Omental fat pad (tissue), 4 donors: Measurements from ENCODE around the gene GLUL. TPM values are rescaled to one million over a fixed set of nuclear protein-coding genes. Genes with fewer than 3 reads are reported as not detected.

Source experiments
- ATAC-seq: fragments of 150-250 bp; one replicate; pipeline ENCODE4 v1.9.1; 2016; ENCODE audit warnings: mild to moderate bottlenecking, moderate library complexity; ENCODE audit not compliant: low FRiP score
- DNase-seq: peaks from one replicate; pipeline ENCODE4 v3.0.0-alpha.2; 2019; ENCODE audit warnings: low spot score
- total RNA-seq, 4 donors: library from RNA; depleted of rRNA; stranded (reverse); fragments of >200 nt; gene quantifications; one replicate each; pipeline ENCODE4 v1.1.0, GENCODE V29; 2016
- TF ChIP-seq, protein P1 (sequence below), 3 donors: fragments of 450-650 bp; IDR thresholded peaks; one replicate each; pipeline ENCODE4 v1.5.1; 2016 to 2017; ENCODE audit warnings: antibody characterized with exemption in 3 of 3, mild to moderate bottlenecking in 3 of 3, moderate library complexity in 2 of 3

The GLUL gene
- total RNA-seq, 4 donors from 2014 or later: 5,022 to 14,857 (median 5,938) TPM

DNA sequence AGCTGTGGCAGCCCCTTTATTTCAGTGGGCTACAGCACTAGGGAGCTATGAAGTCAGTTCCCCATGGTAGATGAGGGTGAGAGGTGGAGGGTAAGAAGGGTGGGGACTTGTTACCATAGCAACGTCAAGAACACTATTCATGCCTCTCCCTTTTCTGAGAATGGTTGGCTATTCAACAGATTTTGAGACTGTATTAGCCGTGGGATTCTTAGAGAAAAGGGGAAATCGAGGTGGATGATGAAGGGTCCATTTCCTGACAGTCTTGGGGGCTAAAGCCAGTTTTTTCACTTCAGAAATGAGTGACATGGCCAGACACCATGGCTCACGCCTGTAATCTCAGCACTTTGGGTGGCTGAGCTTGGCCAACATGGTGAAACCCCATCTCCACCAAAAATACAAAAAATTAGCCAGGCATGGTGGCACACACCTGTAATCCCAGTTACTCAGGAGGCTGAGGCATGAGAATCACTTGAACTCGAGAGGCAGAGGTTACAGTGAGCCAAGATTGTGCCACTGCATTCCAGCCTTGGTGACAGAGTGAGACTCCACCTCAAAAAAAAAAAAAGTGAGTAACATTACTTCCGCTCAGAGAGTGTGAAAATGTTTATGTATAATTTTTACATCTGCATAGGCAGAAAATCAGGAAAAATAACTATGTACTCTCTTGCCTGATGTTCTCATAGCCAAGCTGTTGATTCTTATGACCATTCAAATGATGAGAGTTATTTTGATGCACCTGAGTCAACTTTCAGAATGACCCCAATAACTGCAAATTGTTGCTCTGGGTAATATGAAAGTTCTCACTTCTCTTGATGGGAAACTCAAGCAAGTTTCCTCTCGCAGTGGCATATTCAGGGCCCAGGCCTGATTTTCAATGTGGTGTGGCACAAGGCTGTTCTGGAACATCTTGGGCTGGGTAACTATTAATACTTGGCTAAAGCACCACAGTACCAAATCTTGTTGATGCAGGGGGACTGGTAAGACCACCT is 35.1 kb upstream of the GLUL start:
- no peak for ATAC-seq
- no peak for DNase-seq
- TF ChIP-seq, protein P1, sequence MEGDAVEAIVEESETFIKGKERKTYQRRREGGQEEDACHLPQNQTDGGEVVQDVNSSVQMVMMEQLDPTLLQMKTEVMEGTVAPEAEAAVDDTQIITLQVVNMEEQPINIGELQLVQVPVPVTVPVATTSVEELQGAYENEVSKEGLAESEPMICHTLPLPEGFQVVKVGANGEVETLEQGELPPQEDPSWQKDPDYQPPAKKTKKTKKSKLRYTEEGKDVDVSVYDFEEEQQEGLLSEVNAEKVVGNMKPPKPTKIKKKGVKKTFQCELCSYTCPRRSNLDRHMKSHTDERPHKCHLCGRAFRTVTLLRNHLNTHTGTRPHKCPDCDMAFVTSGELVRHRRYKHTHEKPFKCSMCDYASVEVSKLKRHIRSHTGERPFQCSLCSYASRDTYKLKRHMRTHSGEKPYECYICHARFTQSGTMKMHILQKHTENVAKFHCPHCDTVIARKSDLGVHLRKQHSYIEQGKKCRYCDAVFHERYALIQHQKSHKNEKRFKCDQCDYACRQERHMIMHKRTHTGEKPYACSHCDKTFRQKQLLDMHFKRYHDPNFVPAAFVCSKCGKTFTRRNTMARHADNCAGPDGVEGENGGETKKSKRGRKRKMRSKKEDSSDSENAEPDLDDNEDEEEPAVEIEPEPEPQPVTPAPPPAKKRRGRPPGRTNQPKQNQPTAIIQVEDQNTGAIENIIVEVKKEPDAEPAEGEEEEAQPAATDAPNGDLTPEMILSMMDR (IDR thresholded peaks at IDR 0.05): no peak

DNA sequence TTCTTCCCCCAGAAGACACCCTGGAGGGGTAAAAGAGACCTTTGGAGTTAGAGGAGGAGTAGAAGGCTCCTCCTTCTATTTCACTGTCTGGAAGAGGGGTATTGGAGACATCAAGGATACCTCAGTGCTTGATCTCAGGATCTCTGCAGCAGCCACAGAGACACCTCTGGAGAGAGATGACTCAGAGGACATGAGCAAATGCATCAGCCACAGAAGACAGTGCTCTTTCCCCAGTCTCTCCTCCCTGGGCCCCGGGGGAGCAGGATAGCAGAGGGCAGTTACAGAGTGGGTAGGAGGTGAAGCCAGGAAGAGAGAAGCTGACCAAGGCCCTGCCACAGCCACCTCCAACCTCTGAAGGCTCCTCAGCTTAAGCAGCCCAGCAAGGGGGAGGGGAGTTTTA is 24.2 kb upstream of the GLUL start:
- TF ChIP-seq, protein P1 (IDR thresholded peaks at IDR 0.05): no peak
- ATAC-seq (no peak), DNase-seq (no peak)

DNA sequence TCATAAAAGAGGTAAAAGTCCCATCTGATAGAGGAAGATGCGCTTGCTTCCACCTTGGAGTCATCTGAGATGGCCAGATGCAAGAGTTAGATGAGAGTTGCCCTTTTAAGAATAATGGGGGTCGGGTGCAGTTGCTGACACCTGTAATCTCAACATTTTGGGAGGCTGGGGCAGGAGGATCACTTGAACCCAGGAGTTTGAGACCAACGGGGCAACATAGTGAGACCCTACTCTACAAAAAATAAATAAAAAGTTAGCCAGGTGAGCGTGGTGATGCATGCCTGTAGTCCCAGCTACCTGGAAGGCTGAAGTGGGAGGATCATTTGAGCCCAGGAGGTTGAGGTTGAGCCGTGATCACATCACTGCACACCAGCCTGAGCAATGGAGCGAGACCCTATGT is 22.4 kb upstream of the GLUL start:
- TF ChIP-seq, protein P1 (IDR thresholded peaks at IDR 0.05): no peak
- DNase-seq (no peak), ATAC-seq (no peak)

DNA sequence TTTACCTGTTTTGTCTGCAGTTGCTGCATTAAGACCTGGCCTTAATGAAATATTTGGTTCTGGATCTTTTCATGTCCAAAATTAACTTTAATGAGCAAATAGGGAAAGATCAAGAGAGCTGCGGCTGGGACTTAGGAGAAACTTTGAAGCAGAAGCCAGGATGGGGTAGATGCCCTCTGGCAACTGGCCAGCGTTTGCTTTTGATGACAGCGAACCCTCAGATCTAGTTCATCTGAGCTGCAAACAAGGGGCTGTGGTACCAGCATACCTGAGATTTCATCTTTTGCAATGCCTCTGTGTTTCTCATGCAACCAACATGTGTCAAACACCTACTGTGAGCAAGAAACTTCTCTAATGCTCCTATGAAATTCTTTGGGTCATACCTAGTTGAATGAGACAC is 21.9 kb upstream of the GLUL start:
- TF ChIP-seq, protein P1 (IDR thresholded peaks at IDR 0.05): no peak
- DNase-seq: no peak
- no peak for ATAC-seq

DNA sequence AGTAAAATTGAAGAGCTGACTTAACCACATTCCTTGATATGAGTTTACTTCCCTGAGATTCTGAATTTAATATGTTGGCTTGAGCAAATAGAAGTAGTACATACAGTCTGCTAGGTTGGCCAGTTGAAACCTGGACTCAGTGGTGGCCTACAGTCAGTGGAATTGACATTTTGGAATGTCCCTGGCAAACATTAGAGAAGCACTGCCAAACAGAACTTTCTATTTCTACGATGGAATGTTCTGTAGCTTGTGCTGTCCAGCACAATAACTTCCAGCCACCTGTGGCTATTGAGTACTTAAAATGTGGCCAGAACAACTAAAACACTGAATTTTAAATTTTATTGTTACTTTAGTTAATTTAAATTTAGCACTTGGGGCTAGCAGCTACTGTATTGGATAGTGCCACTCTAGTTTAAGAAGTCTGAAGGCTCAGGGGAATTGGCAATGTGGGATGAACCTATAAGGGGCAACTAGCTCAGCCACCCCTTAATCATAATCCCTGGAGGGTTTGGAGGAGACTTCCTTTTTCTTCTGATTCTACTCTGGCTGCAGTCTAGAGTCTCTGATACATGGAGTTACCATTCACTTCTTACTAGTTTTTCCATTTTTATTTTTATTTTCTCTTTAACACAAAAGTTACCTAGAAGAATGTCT is 19.2 kb upstream of the GLUL start:
- ATAC-seq (no peak), DNase-seq (no peak)
- TF ChIP-seq, protein P1 (IDR thresholded peaks at IDR 0.05): no peak

DNA sequence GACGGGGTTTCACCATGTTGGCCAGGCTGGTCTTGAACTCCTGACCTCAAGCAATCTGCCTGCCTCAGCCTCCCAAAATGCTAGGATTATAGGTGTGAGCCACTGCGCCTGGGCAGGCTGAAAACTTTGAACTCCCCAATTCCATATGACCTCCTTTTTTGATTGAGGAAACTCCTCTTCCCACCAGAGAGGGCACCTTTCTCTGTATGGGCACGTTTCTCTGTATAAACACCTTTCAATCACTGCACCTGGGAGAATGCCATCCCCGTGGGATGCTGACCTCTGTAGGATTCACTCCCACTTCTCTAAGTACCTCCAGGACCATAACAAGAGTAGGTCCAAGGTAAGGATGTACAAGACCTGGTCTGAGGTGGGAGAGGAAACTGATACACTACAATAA is 18.5 kb upstream of the GLUL start:
- no peak for ATAC-seq
- TF ChIP-seq, protein P1 (IDR thresholded peaks at IDR 0.05): no peak
- no peak for DNase-seq
